Stimulated activated CD8-positive, alpha-beta memory T cell treated with anti-CD3 and anti-CD28 coated beads, Interleukin-12 subunit alpha, Interleukin-12 subunit beta, amount 100 ng/mL, for 4 hours (primary cell): ENCODE data around the gene CTSS.

Source experiments
- DNase-seq: peaks from one replicate; pipeline ENCODE4 v3.0.0-alpha.2; 2020; ENCODE audit warnings: low read depth

CTSS gene

GRCh38 chr1:150696995-150697927, 68.3 kb downstream of the CTSS start, which contains the start of gene GOLPH3L:
GOLPH3L (minus strand) TSS chr1:150697154; CDS start chr1:150694838, 2,316 bp downstream.
- DNase-seq, result peak; percentile 76

- no peak for DNase-seq
These were observed 69.0 kb downstream of the CTSS start for GRCh38 chr1:150696590-150696989.

GRCh38 chr1:150696162-150696561, 69.4 kb downstream of the CTSS start:
- no peak for DNase-seq

DNA sequence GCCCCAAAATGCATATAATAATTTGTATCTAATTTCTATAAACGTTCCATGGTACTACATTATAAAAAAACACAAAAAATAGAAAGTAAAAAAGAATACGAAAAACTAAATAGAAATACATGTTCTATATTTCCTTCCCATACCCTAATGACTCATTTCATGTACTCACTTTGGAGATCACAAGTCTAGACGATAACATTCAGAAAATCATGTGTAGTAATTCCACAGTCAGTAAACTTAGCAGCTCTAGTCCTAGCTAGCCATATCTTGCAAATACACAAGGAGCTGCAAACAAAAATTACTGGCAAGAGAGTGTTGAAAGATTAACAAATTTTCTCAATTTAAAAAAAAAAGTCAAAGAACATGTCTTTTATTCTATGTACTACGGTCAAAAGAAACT, 70.0 kb downstream of the CTSS start:
- no peak for DNase-seq

- no peak for DNase-seq
These were observed 72.9 kb downstream of the CTSS start for GRCh38 chr1:150692720-150693119.

- no peak for DNase-seq
These were observed 76.8 kb downstream of the CTSS start for GRCh38 chr1:150688763-150689162.

DNA sequence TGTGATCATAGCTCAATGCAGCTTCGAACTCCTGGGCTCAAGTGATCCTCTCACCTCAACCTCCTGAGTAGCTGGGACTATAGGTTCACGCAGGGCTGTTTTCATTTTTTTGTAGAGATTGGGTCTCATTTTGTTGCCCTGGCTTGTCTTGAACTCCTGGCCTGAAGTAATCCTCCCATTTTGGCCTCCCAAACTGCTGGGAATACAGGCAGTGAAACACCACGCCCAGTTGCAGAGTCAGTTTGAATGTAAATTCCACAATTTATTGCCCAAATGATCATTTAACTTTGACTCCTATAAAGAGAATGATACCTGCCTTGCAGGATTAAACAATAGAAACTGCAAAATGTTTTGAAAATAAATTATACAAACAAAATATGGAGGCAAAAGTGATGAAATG, 79.3 kb downstream of the CTSS start:
- no peak for DNase-seq

- no peak for DNase-seq
These were observed 81.7 kb downstream of the CTSS start for GRCh38 chr1:150683914-150684313.
